Glutamatergic neuron (in vitro differentiated cells): ENCODE results near the gene ASCC2. TPM values are rescaled to one million over a fixed set of nuclear protein-coding genes. Genes with fewer than 3 reads are reported as not detected.
A peak's percentile ranks its signal among the peaks of the same experiment; 100 is the strongest.

Source experiments
- DNase-seq: peaks from one replicate; pipeline ENCODE4 v3.0.0; 2022
- H3K27ac Mint-ChIP-seq: one replicate; pipeline ENCODE4 v1.8.0; 2020; ENCODE audit warnings: mild to moderate bottlenecking, mixed read lengths, inconsistent platforms; ENCODE audit not compliant: unreplicated experiment
- H3K27me3 Mint-ChIP-seq: one replicate; pipeline ENCODE4 v1.8.0; 2020; ENCODE audit warnings: mild to moderate bottlenecking, moderate library complexity, mixed read lengths, inconsistent platforms; ENCODE audit not compliant: unreplicated experiment
- H3K36me3 Mint-ChIP-seq: one replicate; pipeline ENCODE4 v1.8.0; 2020; ENCODE audit warnings: mild to moderate bottlenecking, mixed read lengths, inconsistent platforms; ENCODE audit not compliant: unreplicated experiment
- H3K4me1 Mint-ChIP-seq: one replicate; pipeline ENCODE4 v1.8.0; 2020; ENCODE audit warnings: mild to moderate bottlenecking, low read depth, mixed read lengths, inconsistent platforms; ENCODE audit not compliant: unreplicated experiment
- H3K4me3 Mint-ChIP-seq: one replicate; pipeline ENCODE4 v1.8.0; 2020; ENCODE audit warnings: mild to moderate bottlenecking, mixed read lengths, inconsistent platforms; ENCODE audit not compliant: unreplicated experiment
- H3K9me3 Mint-ChIP-seq: one replicate; pipeline ENCODE4 v1.8.0; 2020; ENCODE audit warnings: mild to moderate bottlenecking, moderate library complexity, mixed read lengths, inconsistent platforms; ENCODE audit not compliant: unreplicated experiment
- CTCF ChIP-seq: fragments of 200-600 bp; sonication (generic); IDR thresholded peaks from one replicate; pipeline ENCODE4 v1.5.0; 2021; ENCODE audit not compliant: partially characterized antibody, unreplicated experiment
- total RNA-seq: library from RNA; stranded (reverse); fragmentation: NEBNext Ultra II Directional; extraction: Animal tissue kit (Norgen Biotek cat#: 25700); gene quantifications from one replicate; pipeline ENCODE4 v1.2.1, GENCODE V29; 2021; ENCODE audit not compliant: unreplicated experiment

The ASCC2 gene
- total RNA-seq, 1 donor from 2014 or later: 67.8 TPM

GRCh38 chr22:29767171-29768051 lies 70.7 kb downstream of the ASCC2 start, which contains the start of gene UQCR10:
TSS of gene UQCR10 (plus strand) at chr22:29767369. CDS start at chr22:29767399, 30 bp downstream.
- peak within 1 kb of the TSS; percentile 99 for H3K27ac Mint-ChIP-seq
- H3K36me3 Mint-ChIP-seq: no peaks in the 10 kb centered on the region
- H3K9me3 Mint-ChIP-seq: peaks cover 6% of the 10 kb centered on the region
- peaks cover 12% of the 10 kb centered on the region for H3K4me1 Mint-ChIP-seq
- peak within 1 kb of the TSS; percentile 99 for H3K4me3 Mint-ChIP-seq
- DNase-seq: peak; percentile 95
- TF ChIP-seq CTCF: no peak
- H3K27me3 Mint-ChIP-seq: peaks cover 5% of the 10 kb centered on the region

GRCh38 chr22:29766632-29767170 lies 71.4 kb downstream of the ASCC2 start, which contains the start of gene ZMAT5:
TSS of gene ZMAT5 (minus strand) at chr22:29767007. CDS start at chr22:29748544, 18,463 bp downstream.
- no peak for TF ChIP-seq CTCF
- peak; percentile 91 for DNase-seq
- H3K9me3 Mint-ChIP-seq: peaks cover 3% of the 10 kb centered on the region
- H3K27me3 Mint-ChIP-seq: peaks cover 3% of the 10 kb centered on the region
- peak within 1 kb of the TSS; percentile 99 for H3K27ac Mint-ChIP-seq
- peak within 1 kb of the TSS; percentile 99 for H3K4me3 Mint-ChIP-seq
- no peaks in the 10 kb centered on the region for H3K36me3 Mint-ChIP-seq
- peaks cover 9% of the 10 kb centered on the region for H3K4me1 Mint-ChIP-seq

GRCh38 chr22:29765905-29766631 lies 72.0 kb downstream of the ASCC2 start:
- no peak for DNase-seq
- Mint-ChIP-seq H3K27me3 (peaks cover 3% of the 10 kb centered on the region), H3K9me3 (peaks cover 3% of the 10 kb centered on the region), H3K36me3 (no peaks in the 10 kb centered on the region), H3K27ac (peak overlapping the region; percentile 99), H3K4me1 (peaks cover 9% of the 10 kb centered on the region), H3K4me3 (peak overlapping the region; percentile 99)
- TF ChIP-seq CTCF: no peak

GRCh38 chr22:29762263-29762662 lies 75.8 kb downstream of the ASCC2 start:
- Mint-ChIP-seq H3K27ac (no peak overlapping the region), H3K36me3 (no peaks in the 10 kb centered on the region), H3K4me1 (peaks cover 12% of the 10 kb centered on the region), H3K9me3 (peaks cover 2% of the 10 kb centered on the region), H3K4me3 (no peak overlapping the region), H3K27me3 (peaks cover under 1% of the 10 kb centered on the region)
- DNase-seq: no peak
- TF ChIP-seq CTCF: no peak
